Activated B cell treated with CpG ODN at 0.5 μM for 24 hours (primary cell): ENCODE data around the gene INO80. TPM values are rescaled to one million over a fixed set of nuclear protein-coding genes. Genes with fewer than 3 reads are reported as not detected.

ENCODE experiments used
- ATAC-seq: fragments of 200-7000 bp; cut with Tn5 transposase; one replicate; pipeline ENCODE4 v1.10.0; 2021; ENCODE audit warnings: low read depth, mild to moderate bottlenecking, moderate library complexity
- CTCF ChIA-PET: fragments of 350-600 bp; sonication (Branson Sonifier 250); formaldehyde crosslinking; loops from one replicate; lab custom pipeline; 2021; ENCODE audit warnings: antibody characterized with exemption; lab: Charles Lee
- POLR2A ChIA-PET: fragments of 350-600 bp; sonication (Branson Sonifier 250); formaldehyde crosslinking; loops from one replicate; lab custom pipeline; 2021; ENCODE audit warnings: antibody characterized with exemption; lab: Charles Lee
- DNase-seq: peaks from one replicate; pipeline ENCODE4 v3.0.0; 2022
- H3K27ac Mint-ChIP-seq: one replicate; pipeline ENCODE4 v1.8.0; 2020; ENCODE audit warnings: mixed read lengths
- H3K27me3 Mint-ChIP-seq: one replicate; pipeline ENCODE4 v1.8.0; 2021; ENCODE audit warnings: mixed read lengths
- H3K36me3 Mint-ChIP-seq: one replicate; pipeline ENCODE4 v1.8.0; 2021; ENCODE audit warnings: low read depth, mixed read lengths
- H3K4me1 Mint-ChIP-seq: one replicate; pipeline ENCODE4 v1.8.0; 2021; ENCODE audit warnings: mixed read lengths
- H3K4me3 Mint-ChIP-seq: one replicate; pipeline ENCODE4 v1.8.0; 2020; ENCODE audit warnings: mild to moderate bottlenecking, mixed read lengths
- H3K9me3 Mint-ChIP-seq: one replicate; pipeline ENCODE4 v1.8.0; 2020; ENCODE audit warnings: mixed read lengths
- CTCF ChIP-seq: fragments of 200-600 bp; IDR thresholded peaks from one replicate; pipeline ENCODE4 v1.8.0; 2022; ENCODE audit warnings: antibody characterized with exemption, mild to moderate bottlenecking
- intact Hi-C: fragments of 100-400 bp; cut with micrococcal nuclease; formaldehyde crosslinking; loops from one replicate; pipeline ENCODE4 v1.15.1; 2024
- total RNA-seq: library from RNA; stranded (reverse); gene quantifications from 2 replicates; pipeline ENCODE4 v1.2.3, GENCODE V29; 2022

The INO80 gene
- total RNA-seq, 1 donor from 2014 or later = 38.8 TPM

DNA sequence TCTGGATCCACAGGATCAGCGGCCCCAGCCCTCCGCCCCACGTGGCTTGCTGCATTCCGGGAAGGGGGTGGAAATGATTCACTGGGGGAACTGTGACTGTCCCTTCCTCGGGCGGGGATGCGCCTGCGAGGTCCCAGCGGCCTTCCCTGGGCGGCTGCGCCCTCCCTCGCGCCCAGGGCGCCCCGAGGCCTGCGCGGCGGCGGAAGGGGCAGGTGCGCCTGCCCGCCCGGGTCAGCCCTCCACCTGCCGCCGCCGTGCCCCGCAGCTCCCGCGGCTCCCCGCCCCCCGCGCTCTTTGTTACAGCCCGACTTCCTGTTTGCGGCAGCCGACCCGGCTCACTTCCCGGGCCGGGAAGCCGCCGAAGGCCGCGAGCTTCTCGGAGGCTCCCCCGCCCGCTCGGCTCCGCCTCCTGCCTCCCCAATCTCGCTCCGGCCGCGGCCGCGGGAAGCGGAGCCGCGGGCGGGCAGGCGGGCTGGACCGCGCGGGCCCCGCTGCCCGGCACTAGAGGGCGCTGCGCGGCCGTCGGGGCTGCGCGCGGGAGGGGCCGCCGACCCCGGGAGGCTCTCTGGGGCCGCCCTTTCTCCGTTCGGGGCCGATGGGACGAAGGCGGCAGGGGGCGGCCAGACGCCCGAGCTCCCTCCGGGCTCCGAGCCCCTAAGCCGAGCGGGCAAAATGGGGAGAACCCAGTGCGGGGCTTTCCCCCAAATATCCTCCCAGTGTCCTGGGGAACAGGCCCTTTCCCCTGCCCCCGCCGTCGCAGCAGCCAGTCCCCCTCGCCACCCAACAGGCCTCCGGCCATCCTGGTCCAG is 174.3 kb downstream of the INO80 start:
- CTCF ChIA-PET = interaction anchor here (0.6 to 3.5 kb wide), 16 partner anchors 10 to 243 kb away, joined by 3 to 36 read pairs (median 5); partner anchors contain the start of gene CHAC1

GRCh38 chr15:40941068-40941527 is 175.0 kb downstream of the INO80 start:
- DNase-seq (no peak), ATAC-seq (no peak)
- H3K9me3 Mint-ChIP-seq = no peaks in the 10 kb centered on the region
- H3K27me3 Mint-ChIP-seq = peaks cover 3% of the 10 kb centered on the region
- peaks cover 34% of the 10 kb centered on the region for H3K4me1 Mint-ChIP-seq
- peak overlapping the region; percentile 35 for H3K27ac Mint-ChIP-seq
- no peaks in the 10 kb centered on the region for H3K36me3 Mint-ChIP-seq
- intact Hi-C loops = loop anchor here (1.0 to 5.0 kb wide), 3 partner anchors 12 to 71 kb away; partner anchors contain the start of gene DLL4
- ChIA-PET CTCF (interaction anchor here (0.6 to 3.5 kb wide), 13 partner anchors 10 to 243 kb away, joined by 3 to 36 read pairs (median 5); partner anchors contain the start of gene CHAC1), POLR2A (interaction anchor here (0.5 to 4.9 kb wide), 10 partner anchors 11 to 398 kb away, joined by 3 to 78 read pairs (median 6); partner anchors contain the start of genes CHAC1, DLL4 and RAD51)
- peak overlapping the region; percentile 66 for H3K4me3 Mint-ChIP-seq
- no peak for TF ChIP-seq CTCF

More for the DNA sequence above, 174.3 kb downstream of the INO80 start:
- peaks cover 34% of the 10 kb centered on the region for H3K4me1 Mint-ChIP-seq
- no peaks in the 10 kb centered on the region for H3K9me3 Mint-ChIP-seq
- DNase-seq = peak; percentile 78
- no peak for TF ChIP-seq CTCF
- intact Hi-C loops = loop anchor here (1.0 to 5.0 kb wide), 4 partner anchors 12 to 71 kb away; partner anchors contain the start of genes CHAC1 and DLL4
- ATAC-seq = peak; percentile 81
- H3K4me3 Mint-ChIP-seq = peak overlapping the region; percentile 73
- no peaks in the 10 kb centered on the region for H3K36me3 Mint-ChIP-seq
- H3K27me3 Mint-ChIP-seq = peaks cover 4% of the 10 kb centered on the region
- POLR2A ChIA-PET = interaction anchor here (0.6 to 4.9 kb wide), 9 partner anchors 8 to 350 kb away, joined by 3 to 78 read pairs (median 7); partner anchors contain the start of genes CHAC1, DLL4 and RAD51
- peak overlapping the region; percentile 35 for H3K27ac Mint-ChIP-seq

DNA sequence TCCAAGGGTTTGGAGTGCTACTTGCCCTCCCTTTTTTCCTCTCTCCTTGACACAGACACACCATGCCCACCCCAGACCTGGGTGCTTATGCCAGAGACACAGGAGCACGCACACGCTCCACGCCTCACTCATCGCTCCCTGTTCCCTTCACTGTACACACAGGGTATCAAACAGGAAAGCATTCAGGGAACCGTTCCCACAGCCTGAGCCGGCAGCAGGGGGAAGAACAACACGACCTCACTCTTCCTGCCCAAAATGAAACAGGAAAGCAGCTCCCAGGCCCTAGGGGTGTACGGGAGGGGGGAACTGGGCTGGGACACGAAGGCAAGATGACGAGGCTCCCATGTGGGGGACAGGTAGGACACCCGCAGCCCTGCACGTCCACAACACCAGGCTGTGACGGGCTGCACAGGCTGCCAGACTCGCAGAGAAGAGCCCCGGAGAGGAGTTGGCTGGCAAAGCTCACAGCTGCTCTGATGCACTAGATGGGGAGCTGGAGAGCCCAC is 175.7 kb downstream of the INO80 start:
- no peak for TF ChIP-seq CTCF
- H3K27ac Mint-ChIP-seq = peak overlapping the region; percentile 47
- DNase-seq (no peak), ATAC-seq (no peak)
- intact Hi-C loops = loop anchor here (5.0 kb wide), 1 partner anchor 72 kb away; no protein-coding TSS in a partner anchor
- ChIA-PET POLR2A (interaction anchor here (0.5 to 4.9 kb wide), 9 partner anchors 10 to 397 kb away, joined by 3 to 78 read pairs (median 4); partner anchors contain the start of genes CHAC1 and DLL4), CTCF (interaction anchor here (2.0 to 3.5 kb wide), 4 partner anchors 9 to 36 kb away, joined by 5 to 36 read pairs (median 18); partner anchors contain the start of gene CHAC1)
- H3K4me1 Mint-ChIP-seq = peaks cover 31% of the 10 kb centered on the region
- H3K4me3 Mint-ChIP-seq = peak overlapping the region; percentile 36
- H3K36me3 Mint-ChIP-seq = no peaks in the 10 kb centered on the region
- H3K27me3 Mint-ChIP-seq = no peaks in the 10 kb centered on the region
- no peaks in the 10 kb centered on the region for H3K9me3 Mint-ChIP-seq

DNA sequence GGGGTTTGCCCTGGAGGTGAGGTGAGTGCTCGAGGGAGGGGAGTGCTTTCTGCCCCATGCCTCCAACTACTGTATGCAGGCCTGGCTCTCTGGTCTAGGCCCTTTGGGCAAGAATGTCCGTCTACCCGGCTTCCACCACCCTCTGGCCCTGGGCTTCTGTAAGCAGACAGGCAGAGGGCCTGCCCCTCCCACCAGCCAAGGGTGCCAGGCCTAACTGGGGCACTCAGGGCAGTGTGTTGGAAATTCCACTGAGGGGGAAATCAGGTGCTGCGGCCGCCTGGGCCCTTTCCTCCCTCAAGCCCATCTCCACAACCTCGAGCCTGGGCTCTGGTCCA is 177.6 kb downstream of the INO80 start:
- POLR2A ChIA-PET = no interaction called here
- ATAC-seq = no peak
- Mint-ChIP-seq H3K9me3 (no peaks in the 10 kb centered on the region), H3K4me3 (no peak overlapping the region), H3K36me3 (no peaks in the 10 kb centered on the region), H3K27ac (no peak overlapping the region), H3K27me3 (peaks cover under 1% of the 10 kb centered on the region), H3K4me1 (peaks cover 30% of the 10 kb centered on the region)
- CTCF ChIA-PET = no interaction called here
- no peak for DNase-seq
- intact Hi-C loops = no loop called here
- no peak for TF ChIP-seq CTCF
